Breast epithelium (tissue), 3 donors: Measurements from ENCODE around the gene PRR35.

Source experiments
- POLR2A ChIP-seq: fragments of 450-650 bp; IDR thresholded peaks from one replicate; pipeline ENCODE4 v1.6.1; 2016; ENCODE audit warnings: antibody characterized with exemption, mild to moderate bottlenecking, moderate library complexity
- POLR2AphosphoS5 ChIP-seq, 3 donors: sonication (generic); formaldehyde crosslinking; IDR thresholded peaks; one replicate each; pipeline ENCODE4 v1.6.1; 2017; ENCODE audit warnings: antibody characterized with exemption in 3 of 3
- TF ChIP-seq, protein P1 (sequence below), 3 donors: fragments of 450-650 bp; IDR thresholded peaks; one replicate each; pipeline ENCODE4 v1.5.1; 2016 to 2017; ENCODE audit warnings: antibody characterized with exemption in 3 of 3, mild to moderate bottlenecking in 3 of 3, moderate library complexity in 3 of 3

DNA sequence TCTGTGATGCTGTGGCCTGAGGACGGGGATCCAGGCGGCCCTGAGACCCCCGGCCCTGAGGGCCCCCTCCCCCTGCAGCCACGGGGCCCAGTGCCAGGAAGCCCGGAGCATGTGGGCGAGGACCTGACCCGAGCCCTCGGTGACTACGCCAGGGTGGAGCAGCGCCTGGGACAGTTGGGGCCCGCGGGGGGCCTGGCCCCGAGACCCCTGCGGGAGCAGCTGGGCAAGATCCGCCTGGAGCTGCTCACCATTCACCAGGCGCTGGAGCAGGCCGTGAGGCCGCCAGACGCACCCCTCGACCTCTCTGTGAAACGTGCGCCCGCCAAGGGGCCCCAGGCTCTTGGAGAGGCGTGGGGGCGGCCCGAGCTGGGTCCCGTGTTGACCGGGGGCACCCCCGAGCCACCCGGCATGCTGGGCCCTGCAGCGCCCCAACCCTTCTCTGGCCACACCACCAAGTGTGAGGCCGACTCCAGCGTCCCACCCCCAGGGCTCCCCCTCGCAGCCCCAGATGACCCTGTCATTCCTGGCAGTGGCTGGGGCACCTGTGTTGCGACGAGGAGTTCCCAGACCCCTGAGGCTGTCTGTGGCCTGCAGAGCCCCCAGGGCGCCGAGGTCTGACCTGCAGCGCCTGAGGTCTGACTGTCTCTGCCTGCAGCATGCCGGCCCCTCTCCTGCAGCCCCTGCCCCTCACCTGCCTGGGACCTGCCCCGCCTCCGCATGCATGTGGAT lies 4.7 kb downstream of the PRR35 start:
- no peak for TF ChIP-seq POLR2A
- TF ChIP-seq, protein P1, sequence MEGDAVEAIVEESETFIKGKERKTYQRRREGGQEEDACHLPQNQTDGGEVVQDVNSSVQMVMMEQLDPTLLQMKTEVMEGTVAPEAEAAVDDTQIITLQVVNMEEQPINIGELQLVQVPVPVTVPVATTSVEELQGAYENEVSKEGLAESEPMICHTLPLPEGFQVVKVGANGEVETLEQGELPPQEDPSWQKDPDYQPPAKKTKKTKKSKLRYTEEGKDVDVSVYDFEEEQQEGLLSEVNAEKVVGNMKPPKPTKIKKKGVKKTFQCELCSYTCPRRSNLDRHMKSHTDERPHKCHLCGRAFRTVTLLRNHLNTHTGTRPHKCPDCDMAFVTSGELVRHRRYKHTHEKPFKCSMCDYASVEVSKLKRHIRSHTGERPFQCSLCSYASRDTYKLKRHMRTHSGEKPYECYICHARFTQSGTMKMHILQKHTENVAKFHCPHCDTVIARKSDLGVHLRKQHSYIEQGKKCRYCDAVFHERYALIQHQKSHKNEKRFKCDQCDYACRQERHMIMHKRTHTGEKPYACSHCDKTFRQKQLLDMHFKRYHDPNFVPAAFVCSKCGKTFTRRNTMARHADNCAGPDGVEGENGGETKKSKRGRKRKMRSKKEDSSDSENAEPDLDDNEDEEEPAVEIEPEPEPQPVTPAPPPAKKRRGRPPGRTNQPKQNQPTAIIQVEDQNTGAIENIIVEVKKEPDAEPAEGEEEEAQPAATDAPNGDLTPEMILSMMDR (IDR thresholded peaks at IDR 0.05), result no peak
- TF ChIP-seq POLR2AphosphoS5 (IDR thresholded peaks at IDR 0.05), result no peak
